ENCODE data around the gene SRR.
A peak's percentile ranks its signal among the peaks of the same experiment; 100 is the strongest.

SRR gene

GRCh38 chr17:2319051-2319450 is 15.3 kb downstream of the SRR start:
- H3K4me3 ChIP-seq (ENCODE audit: low read depth, low read length) = no peak overlapping the region
- no peak for TF ChIP-seq CTCF (IDR thresholded peaks at IDR 0.05; ENCODE audit: insufficient read depth, low read length, missing control alignments)
- ChIA-PET POLR2A (interaction anchor here (0.6 kb wide), 1 partner anchor 238 kb away, joined by 3 read pairs; no protein-coding TSS in a partner anchor), CTCF (interaction anchor here (1.2 kb wide), 1 partner anchor 17 kb away, joined by 3 read pairs; the partner anchor contains the start of gene TSR1)
- DNase-seq (ENCODE audit: low read depth, low spot score) = no peak

GRCh38 chr17:2321399-2321798 is 17.6 kb downstream of the SRR start:
- H3K4me3 ChIP-seq (ENCODE audit: low read depth, low read length) = no peak overlapping the region
- ChIA-PET POLR2A (no interaction called here), CTCF (interaction anchor here (1.3 to 1.7 kb wide), 4 partner anchors 9 to 32 kb away, joined by 3 to 6 read pairs (median 4); partner anchors contain the start of gene TSR1)
- no peak for DNase-seq (ENCODE audit: low read depth, low spot score)
- TF ChIP-seq CTCF (IDR thresholded peaks at IDR 0.05; ENCODE audit: insufficient read depth, low read length, missing control alignments) = no peak

- no peak overlapping the region for H3K4me3 ChIP-seq (ENCODE audit: low read depth, low read length)
- DNase-seq (ENCODE audit: low read depth, low spot score) = no peak
- CTCF ChIA-PET = interaction anchor here (1.1 to 1.5 kb wide), 2 partner anchors 9 to 29 kb away, joined by 4 to 5 read pairs; no protein-coding TSS in a partner anchor
- TF ChIP-seq CTCF (IDR thresholded peaks at IDR 0.05; ENCODE audit: insufficient read depth, low read length, missing control alignments) = no peak
- POLR2A ChIA-PET = no interaction called here
Observed at GRCh38 chr17:2323629-2324314, 20.0 kb downstream of the SRR start.

GRCh38 chr17:2331303-2331702 is 27.6 kb downstream of the SRR start:
- TF ChIP-seq CTCF (IDR thresholded peaks at IDR 0.05; ENCODE audit: insufficient read depth, low read length, missing control alignments) = no peak
- no peak overlapping the region for H3K4me3 ChIP-seq (ENCODE audit: low read depth, low read length)
- CTCF ChIA-PET = interaction anchor here (0.7 to 1.8 kb wide), 5 partner anchors 8 to 85 kb away, joined by 3 to 5 read pairs (median 3); no protein-coding TSS in a partner anchor
- DNase-seq (ENCODE audit: low read depth, low spot score) = no peak
- POLR2A ChIA-PET = no interaction called here

GRCh38 chr17:2335726-2336214 is 32.0 kb downstream of the SRR start:
- no peak for DNase-seq (ENCODE audit: low read depth, low spot score)
- CTCF ChIA-PET = interaction anchor here (0.7 to 5.6 kb wide), 16 partner anchors 8 to 283 kb away, joined by 3 to 28 read pairs (median 5); no protein-coding TSS in a partner anchor
- peak overlapping the region; percentile 93 for H3K4me3 ChIP-seq (ENCODE audit: low read depth, low read length)
- no peak for TF ChIP-seq CTCF (IDR thresholded peaks at IDR 0.05; ENCODE audit: insufficient read depth, low read length, missing control alignments)
- POLR2A ChIA-PET = interaction anchor here (0.7 to 1.6 kb wide), 8 partner anchors 12 to 80 kb away, joined by 3 to 7 read pairs (median 4); partner anchors contain the start of genes SMG6 and SRR

- peak; percentile 58 for TF ChIP-seq CTCF (IDR thresholded peaks at IDR 0.05; ENCODE audit: insufficient read depth, low read length, missing control alignments)
Observed at GRCh38 chr17:2336215-2336851, 32.6 kb downstream of the SRR start, which contains the start of gene TSR1. TSR1 (minus strand) TSS chr17:2336457; CDS start chr17:2336427, 30 bp downstream.

More at GRCh38 chr17:2336215-2336851, 32.6 kb downstream of the SRR start, which contains the start of gene TSR1:
- DNase-seq (ENCODE audit: low read depth, low spot score) = peak; percentile 28
- ChIA-PET CTCF (interaction anchor here (0.7 to 5.6 kb wide), 19 partner anchors 9 to 296 kb away, joined by 3 to 28 read pairs (median 5); no protein-coding TSS in a partner anchor), POLR2A (interaction anchor here (0.7 to 1.6 kb wide), 8 partner anchors 12 to 79 kb away, joined by 3 to 7 read pairs (median 4); partner anchors contain the start of genes SMG6 and SRR)
- H3K4me3 ChIP-seq (ENCODE audit: low read depth, low read length) = peak within 1 kb of the TSS; percentile 93

All from AG04449 (cell line).